Adrenal gland (tissue), 12 donors: ENCODE data around the gene OR8K3. TPM values are rescaled to one million over a fixed set of nuclear protein-coding genes. Genes with fewer than 3 reads are reported as not detected.

Experiments
- DNase-seq, 7 donors: peaks; one replicate each; pipeline ENCODE4 v3.0.0-alpha.2; 2019 to 2020
- H3K27ac ChIP-seq, 5 donors: fragments of 200-600 bp; sonication (generic) in 4 of 5; 1 replicate in 3 of 5; 2 replicates in 2 of 5; pipeline versions ENCODE4 v1.5.1 to v1.8.0; 2016 to 2020; ENCODE audit warnings: mild to moderate bottlenecking in 1 of 5
- H3K27me3 ChIP-seq: fragments of 200-600 bp; 2 replicates; pipeline ENCODE4 v1.8.0; 2021
- H3K36me3 ChIP-seq, 2 donors: fragments of 200-600 bp; replicated peaks in 1 of 2; 1 replicate in 1 of 2; 2 replicates in 1 of 2; pipeline versions ENCODE4 v1.5.1 to v1.8.0; 2018 to 2022
- H3K4me1 ChIP-seq, 2 donors: fragments of 200-600 bp; replicated peaks in 1 of 2; 1 replicate in 1 of 2; 2 replicates in 1 of 2; pipeline versions ENCODE4 v1.5.1 to v1.8.0; 2018 to 2021
- H3K4me3 ChIP-seq, 4 donors: fragments of 200-600 bp; sonication (generic) in 3 of 4; one replicate each; pipeline ENCODE4 v1.5.1; 2016 to 2018
- H3K9me3 ChIP-seq, 3 donors: fragments of 200-600 bp; sonication (generic) in 1 of 3; replicated peaks in 1 of 3; 1 replicate in 2 of 3; 2 replicates in 1 of 3; pipeline versions ENCODE4 v1.5.1 to v1.8.0; 2016 to 2021
- CTCF ChIP-seq, 6 experiments: fragments of 450-650 bp in 4 of 6; fragments of 200-600 bp in 2 of 6; sonication (generic) in 1 of 6; IDR thresholded peaks; 1 replicate in 5 of 6; 2 replicates in 1 of 6; pipeline versions ENCODE4 v1.5.1 to v1.8.0; 2016 to 2021; ENCODE audit warnings: antibody characterized with exemption in 6 of 6, mild to moderate bottlenecking in 2 of 6, moderate library complexity in 1 of 6
- POLR2A ChIP-seq, 2 donors: fragments of 450-650 bp; IDR thresholded peaks; one replicate each; pipeline ENCODE4 v1.6.1; 2017; ENCODE audit warnings: antibody characterized with exemption in 2 of 2, mild to moderate bottlenecking in 2 of 2, moderate library complexity in 1 of 2
- WGBS, 4 donors: extraction: QIAGEN DNeasy Blood & Tissue Kit in 2 of 4; methylation state at CpG; one replicate each; pipeline versions ENCODE4 v1.1.5 to v1.1.7; 2013 to 2017; 5-methylcytosine and 5-hydroxymethylcytosine counted together
- intact Hi-C, 2 donors: fragments of 100-400 bp; cut with DNase I; formaldehyde crosslinking; loops; one replicate each; pipeline versions ENCODE4 v1.14.1 to v1.15.0; 2022 to 2023
- polyA plus RNA-seq, 3 donors: library from polyadenylated mRNA; stranded (reverse); fragments of 200-250 nt in 2 of 3; fragments of 350-450 nt in 1 of 3; fragmentation: Illumina TruSeq in 1 of 3; extraction: RNeasy Lipid Tissue Mini Kit (QIAGEN cat#74804) in 1 of 3; gene quantifications; one replicate each; pipeline ENCODE4 v1.2.3, GENCODE V29; 2013 to 2014
- total RNA-seq, 9 donors: library from RNA; depleted of rRNA in 4 of 9; stranded (reverse); fragments of >200 nt in 4 of 9; fragments of 120-200 nt in 1 of 9; fragmentation: NEBNext Ultra II Directional in 1 of 9; extraction: Animal tissue kit (Norgen Biotek cat#: 25700) in 1 of 9; gene quantifications; one replicate each; pipeline versions ENCODE4 v1.1.0 to v1.2.4, GENCODE V29; 2013 to 2023
- donor health status: healthy with polysubstance abuse.
- donor health status: Bipolar disorder and iron deficiency.
- donor health status: DM: yes; HTN: yes; CAD: no.
- donor health status: DM: no; HTN: no; CAD: no.
- donor health status: DM: no; HTN: no; CAD: no.
- donor health status: DM: yes; HTN: yes; CAD: no.

Gene OR8K3
- total and polyA plus RNA-seq, 12 donors = not detected

GRCh38 chr11:56296898-56297297 is 18.0 kb upstream of the OR8K3 start:
- Histone ChIP-seq H3K4me3 (no peak overlapping the region), H3K4me1 (no peaks in the 10 kb centered on the region), H3K9me3 (no peaks in the 10 kb centered on the region), H3K27ac (no peak overlapping the region), H3K27me3 (no peaks in the 10 kb centered on the region), H3K36me3 (no peaks in the 10 kb centered on the region)
- intact Hi-C loops = no loop called here
- 70 to 89% (median 73%) methylated on average over 4 of the region's 4 CpGs for WGBS, 4 donors
- no peak for TF ChIP-seq POLR2A (IDR thresholded peaks at IDR 0.05)
- DNase-seq = no peak

DNA sequence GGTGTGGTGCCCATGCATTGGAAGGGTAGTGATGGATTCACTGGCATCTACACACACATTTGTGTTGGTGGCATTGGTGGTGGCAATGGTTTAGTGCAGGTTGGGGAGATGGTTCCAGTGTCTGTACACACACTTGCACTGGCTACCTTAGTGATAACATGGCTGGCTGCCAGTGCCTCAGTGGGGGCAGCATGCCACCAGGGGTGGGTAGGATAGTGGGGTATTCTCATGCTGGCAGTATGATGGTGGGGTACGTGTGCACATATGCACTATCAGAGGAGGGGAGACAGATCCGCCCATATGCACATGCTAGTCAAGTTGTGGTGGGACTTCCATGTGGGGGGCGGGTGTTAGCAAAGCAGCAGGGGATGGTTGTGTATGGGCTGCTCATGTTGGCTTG is 7.1 kb upstream of the OR8K3 start:
- no peak for DNase-seq
- 71 to 86% (median 82%) methylated on average over 1 to 3 of the region's 3 CpGs for WGBS, 4 donors
- Histone ChIP-seq H3K36me3 (no peaks in the 10 kb centered on the region), H3K4me3 (no peak overlapping the region), H3K4me1 (no peaks in the 10 kb centered on the region), H3K9me3 (no peaks in the 10 kb centered on the region), H3K27me3 (no peaks in the 10 kb centered on the region), H3K27ac (no peak overlapping the region)
- intact Hi-C loops = no loop called here
- TF ChIP-seq CTCF (IDR thresholded peaks at IDR 0.05) (no peak), POLR2A (IDR thresholded peaks at IDR 0.05) (no peak)

GRCh38 chr11:56331861-56332491 is 17.0 kb downstream of the OR8K3 start:
- Histone ChIP-seq H3K4me1 (no peaks in the 10 kb centered on the region), H3K4me3 (no peak overlapping the region), H3K27me3 (no peaks in the 10 kb centered on the region), H3K27ac (no peak overlapping the region), H3K36me3 (no peaks in the 10 kb centered on the region), H3K9me3 (no peaks in the 10 kb centered on the region)
- no peak for TF ChIP-seq CTCF (IDR thresholded peaks at IDR 0.05)
- TF ChIP-seq POLR2A (IDR thresholded peaks at IDR 0.05) = no peak
- DNase-seq = no peak
- WGBS, 4 donors = 86 to 93% (median 88%) methylated on average over 7 to 34 of the region's 34 CpGs
- intact Hi-C loops = no loop called here

- DNase-seq = no peak
- intact Hi-C loops = no loop called here
- H3K27ac ChIP-seq = no peak overlapping the region
- H3K4me3 ChIP-seq = no peak overlapping the region
- no peaks in the 10 kb centered on the region for H3K36me3 ChIP-seq
- no peaks in the 10 kb centered on the region for H3K9me3 ChIP-seq
- TF ChIP-seq POLR2A (IDR thresholded peaks at IDR 0.05) = no peak
- TF ChIP-seq CTCF (IDR thresholded peaks at IDR 0.05) = no peak
- H3K4me1 ChIP-seq = no peaks in the 10 kb centered on the region
- no peaks in the 10 kb centered on the region for H3K27me3 ChIP-seq
- WGBS, 4 donors = 52 to 76% (median 65%) methylated on average over 3 of the region's 3 CpGs
Observed at GRCh38 chr11:56333156-56333555, 18.2 kb downstream of the OR8K3 start.

- no peak for TF ChIP-seq POLR2A (IDR thresholded peaks at IDR 0.05)
- TF ChIP-seq CTCF (IDR thresholded peaks at IDR 0.05) = no peak
- H3K27ac ChIP-seq = no peak overlapping the region
- DNase-seq = no peak
- H3K9me3 ChIP-seq = no peaks in the 10 kb centered on the region
- no peaks in the 10 kb centered on the region for H3K27me3 ChIP-seq
- H3K36me3 ChIP-seq = no peaks in the 10 kb centered on the region
- H3K4me3 ChIP-seq = no peak overlapping the region
- intact Hi-C loops = no loop called here
- H3K4me1 ChIP-seq = no peaks in the 10 kb centered on the region
Observed at GRCh38 chr11:56340289-56340688, 25.3 kb downstream of the OR8K3 start.
